ENCODE results near the gene RADIL. TPM values are rescaled to one million over a fixed set of nuclear protein-coding genes. Genes with fewer than 3 reads are reported as not detected.

RADIL gene
- total RNA-seq, 1 experiment from 2014 or later, result not detected

DNA sequence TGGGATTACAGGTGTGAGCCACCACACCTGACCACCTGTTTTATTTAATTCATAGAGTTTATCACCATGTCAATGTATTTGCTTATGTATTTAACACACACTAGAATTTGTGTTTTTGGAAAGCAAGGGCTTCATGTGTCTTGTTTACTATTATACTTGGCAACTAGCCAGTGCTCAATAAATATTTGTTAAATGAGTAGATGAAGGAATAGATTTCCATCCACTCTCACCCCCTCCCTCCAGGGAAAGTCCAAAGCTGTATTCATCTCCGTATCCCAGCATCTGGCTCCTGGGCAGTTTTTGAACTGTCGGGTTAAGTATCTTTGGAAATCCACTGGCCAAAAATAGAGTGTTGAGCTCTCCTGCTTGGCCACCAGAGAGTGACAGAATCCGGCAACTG lies 4.6 kb upstream of the RADIL start:
- Mint-ChIP-seq H3K4me3 (ENCODE audit: unreplicated experiment) (no peak overlapping the region), H3K36me3 (ENCODE audit: insufficient read depth, unreplicated experiment) (no peaks in the 10 kb centered on the region), H3K4me1 (ENCODE audit: insufficient read depth, unreplicated experiment) (no peaks in the 10 kb centered on the region), H3K27me3 (ENCODE audit: insufficient read depth, unreplicated experiment) (no peaks in the 10 kb centered on the region), H3K27ac (ENCODE audit: low read depth, unreplicated experiment) (no peak overlapping the region), H3K9me3 (ENCODE audit: unreplicated experiment) (no peaks in the 10 kb centered on the region)
- intact Hi-C loops (cut with micrococcal nuclease), result no loop called here
- TF ChIP-seq, protein P1, sequence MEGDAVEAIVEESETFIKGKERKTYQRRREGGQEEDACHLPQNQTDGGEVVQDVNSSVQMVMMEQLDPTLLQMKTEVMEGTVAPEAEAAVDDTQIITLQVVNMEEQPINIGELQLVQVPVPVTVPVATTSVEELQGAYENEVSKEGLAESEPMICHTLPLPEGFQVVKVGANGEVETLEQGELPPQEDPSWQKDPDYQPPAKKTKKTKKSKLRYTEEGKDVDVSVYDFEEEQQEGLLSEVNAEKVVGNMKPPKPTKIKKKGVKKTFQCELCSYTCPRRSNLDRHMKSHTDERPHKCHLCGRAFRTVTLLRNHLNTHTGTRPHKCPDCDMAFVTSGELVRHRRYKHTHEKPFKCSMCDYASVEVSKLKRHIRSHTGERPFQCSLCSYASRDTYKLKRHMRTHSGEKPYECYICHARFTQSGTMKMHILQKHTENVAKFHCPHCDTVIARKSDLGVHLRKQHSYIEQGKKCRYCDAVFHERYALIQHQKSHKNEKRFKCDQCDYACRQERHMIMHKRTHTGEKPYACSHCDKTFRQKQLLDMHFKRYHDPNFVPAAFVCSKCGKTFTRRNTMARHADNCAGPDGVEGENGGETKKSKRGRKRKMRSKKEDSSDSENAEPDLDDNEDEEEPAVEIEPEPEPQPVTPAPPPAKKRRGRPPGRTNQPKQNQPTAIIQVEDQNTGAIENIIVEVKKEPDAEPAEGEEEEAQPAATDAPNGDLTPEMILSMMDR (IDR thresholded peaks at IDR 0.05; ENCODE audit: unreplicated experiment), result no peak
- no peak for DNase-seq (ENCODE audit: unreplicated experiment)
- no TSS peak for BruUV-seq (replicated peaks)
- CTCF ChIA-PET, result interaction anchor here (0.6 to 0.7 kb wide), 3 partner anchors 25 to 1261 kb away, joined by 3 read pairs; no protein-coding TSS in a partner anchor
- POLR2A ChIA-PET, result no interaction called here

DNA sequence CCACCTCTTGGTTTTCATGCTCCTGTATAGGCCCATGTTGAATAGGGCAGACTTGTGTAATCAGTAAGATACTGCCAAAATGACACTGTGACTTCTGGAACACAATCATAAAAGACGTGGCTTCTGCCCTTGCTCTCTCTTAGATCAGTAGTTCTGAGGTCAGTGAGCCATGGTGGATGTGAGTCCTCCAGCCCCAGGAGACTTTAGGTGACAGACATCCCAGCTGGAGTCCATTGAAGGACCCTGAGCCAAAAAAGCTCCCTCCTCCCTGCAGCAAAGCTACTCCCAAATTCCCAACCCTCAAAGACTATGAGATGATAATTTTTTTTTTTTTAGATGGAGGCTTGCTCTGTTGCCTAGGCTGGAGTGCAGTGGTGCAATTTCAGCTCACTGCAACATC lies 3.2 kb upstream of the RADIL start:
- Mint-ChIP-seq H3K9me3 (ENCODE audit: unreplicated experiment) (no peaks in the 10 kb centered on the region), H3K4me3 (ENCODE audit: unreplicated experiment) (no peak overlapping the region)

DNA sequence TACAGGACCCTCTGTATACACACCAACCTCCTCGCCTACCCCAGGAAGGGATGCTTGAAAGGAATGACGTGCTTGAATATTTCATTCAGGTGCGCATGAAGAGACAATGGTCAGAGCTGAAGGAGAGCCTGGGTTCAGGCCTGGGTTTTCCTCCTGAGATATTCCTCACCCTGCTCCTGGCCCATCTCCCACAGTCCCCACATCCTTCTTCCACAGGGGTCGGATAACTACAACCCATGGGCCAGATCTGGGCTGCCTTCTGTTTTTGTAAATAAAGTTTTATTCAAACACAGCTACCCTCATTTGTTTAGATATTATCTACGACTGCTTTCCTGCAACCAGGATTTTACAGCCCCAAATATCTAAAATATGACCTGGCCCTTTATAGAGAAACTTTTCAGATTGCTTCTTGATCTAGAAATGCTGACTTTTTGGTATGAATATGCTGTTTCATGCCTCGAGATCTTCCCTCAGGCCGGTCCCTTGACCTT lies 1.8 kb upstream of the RADIL start:
- DNase-seq (ENCODE audit: unreplicated experiment), result no peak
- POLR2A ChIA-PET, result no interaction called here
- intact Hi-C loops (cut with micrococcal nuclease), result no loop called here
- CTCF ChIA-PET, result no interaction called here
- no TSS peak for BruUV-seq (replicated peaks)
- no peaks in the 10 kb centered on the region for H3K4me1 Mint-ChIP-seq (ENCODE audit: insufficient read depth, unreplicated experiment)
- TF ChIP-seq, protein P1 (IDR thresholded peaks at IDR 0.05; ENCODE audit: unreplicated experiment), result no peak
- H3K27me3 Mint-ChIP-seq (ENCODE audit: insufficient read depth, unreplicated experiment), result peaks cover 13% of the 10 kb centered on the region
- H3K27ac Mint-ChIP-seq (ENCODE audit: low read depth, unreplicated experiment), result no peak overlapping the region
- H3K9me3 Mint-ChIP-seq (ENCODE audit: unreplicated experiment), result no peaks in the 10 kb centered on the region
- no peak overlapping the region for H3K4me3 Mint-ChIP-seq (ENCODE audit: unreplicated experiment)
- no peaks in the 10 kb centered on the region for H3K36me3 Mint-ChIP-seq (ENCODE audit: insufficient read depth, unreplicated experiment)

More for the DNA sequence above, 3.2 kb upstream of the RADIL start:
- BruUV-seq (replicated peaks), result no TSS peak
- TF ChIP-seq, protein P1 (IDR thresholded peaks at IDR 0.05; ENCODE audit: unreplicated experiment), result no peak
- ChIA-PET CTCF (no interaction called here), POLR2A (no interaction called here)
- H3K4me1 Mint-ChIP-seq (ENCODE audit: insufficient read depth, unreplicated experiment), result no peaks in the 10 kb centered on the region
- no peak for DNase-seq (ENCODE audit: unreplicated experiment)
- intact Hi-C loops (cut with micrococcal nuclease), result no loop called here
- no peak overlapping the region for H3K27ac Mint-ChIP-seq (ENCODE audit: low read depth, unreplicated experiment)
- H3K27me3 Mint-ChIP-seq (ENCODE audit: insufficient read depth, unreplicated experiment), result peaks cover 13% of the 10 kb centered on the region
- H3K36me3 Mint-ChIP-seq (ENCODE audit: insufficient read depth, unreplicated experiment), result no peaks in the 10 kb centered on the region

DNA sequence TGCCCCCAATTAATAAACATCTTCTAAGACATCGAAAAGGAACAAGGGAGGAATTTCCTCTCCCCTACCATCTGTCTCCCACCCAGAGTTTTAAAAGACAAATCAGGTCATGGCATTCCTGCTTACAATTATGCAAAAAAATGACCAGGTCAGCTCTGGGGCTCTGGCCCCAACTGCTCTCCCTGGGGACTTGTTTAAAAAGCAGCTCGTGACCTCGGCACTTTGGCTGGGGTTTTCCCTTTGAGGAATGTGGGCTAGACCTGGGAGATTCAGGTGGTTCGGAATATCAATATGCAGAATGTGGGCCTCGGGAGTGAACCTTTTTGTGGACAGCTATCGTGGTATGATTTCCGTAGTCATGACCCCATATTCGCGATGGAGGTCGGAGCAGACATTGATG lies 648 bp upstream of the RADIL start:
- no peaks in the 10 kb centered on the region for H3K4me1 Mint-ChIP-seq (ENCODE audit: insufficient read depth, unreplicated experiment)
- H3K36me3 Mint-ChIP-seq (ENCODE audit: insufficient read depth, unreplicated experiment), result no peaks in the 10 kb centered on the region
- TF ChIP-seq, protein P1 (IDR thresholded peaks at IDR 0.05; ENCODE audit: unreplicated experiment), result no peak
- no TSS peak for BruUV-seq (replicated peaks)
- POLR2A ChIA-PET, result no interaction called here
- no peak for DNase-seq (ENCODE audit: unreplicated experiment)
- H3K27ac Mint-ChIP-seq (ENCODE audit: low read depth, unreplicated experiment), result no peak overlapping the region
- CTCF ChIA-PET, result interaction anchor here (1.0 kb wide), 1 partner anchor 29 kb away, joined by 3 read pairs; no protein-coding TSS in a partner anchor
- H3K9me3 Mint-ChIP-seq (ENCODE audit: unreplicated experiment), result no peaks in the 10 kb centered on the region
- H3K4me3 Mint-ChIP-seq (ENCODE audit: unreplicated experiment), result no peak overlapping the region
- H3K27me3 Mint-ChIP-seq (ENCODE audit: insufficient read depth, unreplicated experiment), result peaks cover 13% of the 10 kb centered on the region
- intact Hi-C loops (cut with micrococcal nuclease), result no loop called here

All from MCF 10A (cell line).